Activated T-helper 9 cell treated with anti-CD3 and anti-CD28 coated beads, Interleukin-2, amount 50 U/mL, for 16 hours (primary cell): ENCODE data around the gene MPLKIP.
"Not testable (repeated sequence)": the region's sequence is repeated elsewhere in the genome, so short reads cannot be mapped to it uniquely, and the experiment has no call there.

Experiments
- DNase-seq: peaks from one replicate; pipeline ENCODE4 v3.0.0-alpha.2; 2020; ENCODE audit warnings: low read depth

Gene MPLKIP

DNA sequence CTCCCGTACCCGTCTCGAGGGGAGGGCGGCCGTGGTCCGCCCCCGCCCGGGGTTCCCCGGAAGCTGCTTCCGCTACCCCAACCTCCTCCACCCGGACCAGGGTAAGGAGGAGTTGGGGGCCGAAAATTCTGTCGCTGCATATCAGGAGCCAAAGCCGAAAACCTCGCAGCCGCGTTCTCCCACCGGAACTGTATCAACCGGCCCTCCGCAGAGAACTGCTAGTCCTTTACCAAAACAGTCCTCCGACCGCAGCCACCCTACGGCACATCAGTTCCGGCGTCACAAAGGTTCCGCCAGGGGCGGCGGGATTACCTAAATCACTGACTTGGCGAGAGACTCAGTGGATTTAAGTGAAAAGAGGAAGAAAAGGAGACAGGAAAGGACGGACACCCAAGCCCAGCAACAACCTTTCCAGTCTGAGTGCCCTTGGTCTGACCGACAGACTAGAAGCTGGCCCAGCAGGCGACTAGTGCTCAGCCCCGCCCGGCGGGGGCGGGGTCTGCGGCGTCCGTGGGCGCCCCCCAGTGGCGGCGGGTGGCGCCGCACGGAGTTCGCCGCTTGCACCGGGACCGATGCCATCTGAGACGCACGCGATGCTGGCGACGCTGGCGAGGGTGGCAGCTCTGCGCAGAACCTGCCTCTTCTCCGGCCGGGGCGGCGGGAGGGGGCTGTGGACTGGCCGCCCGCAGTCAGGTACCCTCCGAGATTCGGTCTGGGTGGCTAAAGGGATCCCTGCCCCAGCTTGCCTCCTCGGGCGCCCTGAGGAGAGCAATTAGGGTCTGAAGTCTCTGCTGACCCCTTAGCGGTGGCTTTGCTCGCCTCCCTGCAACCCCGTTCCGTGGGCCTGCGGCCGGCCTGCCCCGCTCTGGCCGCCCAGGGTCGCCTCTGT, at the start of gene MPLKIP, which contains the start of gene SUGCT:
Gene MPLKIP (minus strand): TSS at position 195 of the 889 bp plus-strand sequence. CDS start 55 bp downstream, at position 140.
Gene SUGCT (plus strand): TSS at position 578 of the 889 bp plus-strand sequence.
- peak; percentile 76 for DNase-seq

DNA sequence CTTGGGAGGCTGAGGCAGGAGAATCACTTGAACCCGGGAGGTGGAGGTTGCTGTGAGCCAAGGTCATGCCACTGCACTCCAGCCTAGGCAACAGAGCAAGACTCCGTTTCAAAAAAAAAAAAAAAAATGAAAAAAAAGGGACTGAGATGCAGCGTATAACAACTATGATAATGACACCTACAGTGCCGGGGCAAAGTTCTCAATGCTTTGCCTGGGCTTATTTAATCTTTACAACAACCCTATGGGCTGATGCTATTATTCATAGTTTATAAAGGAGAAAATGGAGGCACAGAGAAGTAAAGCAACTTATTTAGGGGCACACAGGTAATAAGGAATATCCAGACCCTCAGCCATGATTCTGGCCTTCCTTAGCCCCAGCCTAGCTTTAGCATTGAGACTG, 48.0 kb upstream of the MPLKIP start:
- DNase-seq, result no peak

- DNase-seq, result no peak
Observed at GRCh38 chr7:40177071-40177470, 42.6 kb upstream of the MPLKIP start.

- no peak for DNase-seq
Observed at GRCh38 chr7:40175725-40176510, 41.5 kb upstream of the MPLKIP start.

- not testable (repeated sequence) for DNase-seq
Observed at GRCh38 chr7:40175256-40175655, 40.8 kb upstream of the MPLKIP start.

GRCh38 chr7:40173121-40173520, 38.7 kb upstream of the MPLKIP start:
- DNase-seq, result not testable (repeated sequence)

GRCh38 chr7:40168266-40168665, 33.8 kb upstream of the MPLKIP start:
- not testable (repeated sequence) for DNase-seq

- no peak for DNase-seq
Observed at GRCh38 chr7:40167291-40167690, 32.9 kb upstream of the MPLKIP start.

DNA sequence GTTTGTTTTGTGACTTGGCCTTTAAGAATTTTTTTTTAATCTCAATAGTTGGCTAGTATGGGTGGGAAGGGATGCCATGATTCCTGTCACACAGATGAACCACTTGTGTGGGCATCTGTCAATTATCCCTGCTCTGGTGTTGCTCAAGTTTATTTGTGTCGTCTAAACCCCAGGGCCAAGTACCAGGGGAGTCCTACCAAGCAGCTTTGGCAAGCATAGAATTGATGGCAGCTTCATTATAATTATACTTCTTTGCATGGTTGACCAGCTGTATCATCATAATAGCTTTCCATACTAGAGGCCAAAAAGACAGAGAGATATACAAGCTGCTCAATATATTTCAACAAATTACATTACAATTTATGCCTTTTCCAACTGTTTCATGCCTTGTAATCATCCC, 30.8 kb upstream of the MPLKIP start:
- DNase-seq, result no peak

- DNase-seq, result no peak
Observed at GRCh38 chr7:40162516-40162915, 28.1 kb upstream of the MPLKIP start.

DNA sequence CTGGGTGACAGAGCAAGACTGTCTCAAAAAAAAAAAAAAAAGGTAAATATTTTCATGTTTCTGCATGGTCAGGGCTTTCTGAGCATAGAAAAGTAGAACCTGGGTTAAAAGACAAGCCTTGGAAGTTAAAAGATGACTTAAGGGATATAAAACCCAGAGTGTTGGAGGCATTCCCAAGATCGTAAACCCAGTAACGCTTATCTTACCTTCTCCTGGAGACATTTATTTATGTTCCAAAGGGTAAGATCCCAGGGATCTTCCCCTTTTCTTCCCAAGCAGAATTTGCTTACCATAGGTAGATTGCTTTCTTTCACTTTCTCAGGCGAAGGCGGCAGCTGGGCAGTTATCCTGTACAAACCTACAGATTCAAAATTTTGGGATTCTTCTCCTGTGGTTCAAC, 22.6 kb upstream of the MPLKIP start:
- no peak for DNase-seq

DNA sequence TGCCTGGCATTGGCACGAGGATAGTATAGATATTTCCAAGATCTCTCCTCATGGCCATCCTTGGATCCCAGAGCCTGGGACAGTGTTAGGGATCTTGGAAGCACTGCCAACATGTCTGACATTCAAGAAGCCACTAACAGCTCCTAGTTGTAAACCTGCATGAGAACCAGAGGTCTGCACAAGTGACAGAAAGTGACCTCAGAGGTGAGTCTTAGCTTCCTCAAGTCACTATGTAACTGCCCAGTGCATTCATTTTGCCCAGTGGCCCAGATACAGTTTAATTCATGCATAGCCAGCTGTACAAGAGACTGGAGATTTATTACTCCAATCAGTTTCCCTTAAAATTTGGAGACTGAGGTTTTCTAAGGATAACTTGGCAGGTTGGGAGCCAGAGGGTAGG, 17.1 kb upstream of the MPLKIP start:
- DNase-seq, result no peak

- DNase-seq, result no peak
Observed at GRCh38 chr7:40148671-40149070, 14.2 kb upstream of the MPLKIP start.

- DNase-seq, result not testable (repeated sequence)
Observed at GRCh38 chr7:40148247-40148580, 13.8 kb upstream of the MPLKIP start.

GRCh38 chr7:40147371-40148246, 13.2 kb upstream of the MPLKIP start:
- no peak for DNase-seq

GRCh38 chr7:40145596-40146130, 11.2 kb upstream of the MPLKIP start:
- not testable (repeated sequence) for DNase-seq

DNA sequence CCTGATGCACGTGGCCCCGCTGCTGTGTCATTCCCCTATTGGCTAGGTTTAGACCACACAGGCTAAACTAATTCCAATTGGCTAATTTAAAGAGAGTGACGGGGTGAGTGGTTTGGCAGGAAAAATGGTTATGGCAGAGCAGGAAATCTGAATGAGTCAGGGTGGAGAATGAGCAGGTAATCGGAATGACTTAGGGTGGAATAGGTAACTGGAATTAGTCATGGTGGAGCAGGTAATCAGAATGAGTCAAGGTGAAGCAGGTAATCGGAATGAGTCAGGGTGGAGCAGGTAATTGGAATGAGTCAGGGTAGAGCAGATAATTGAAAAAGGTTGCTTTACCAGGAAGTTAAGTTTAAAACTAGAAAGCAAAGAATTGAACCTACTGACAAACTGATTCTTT, 7.5 kb upstream of the MPLKIP start:
- DNase-seq, result not testable (repeated sequence)

GRCh38 chr7:40139891-40140290, 5.5 kb upstream of the MPLKIP start:
- not testable (repeated sequence) for DNase-seq

DNA sequence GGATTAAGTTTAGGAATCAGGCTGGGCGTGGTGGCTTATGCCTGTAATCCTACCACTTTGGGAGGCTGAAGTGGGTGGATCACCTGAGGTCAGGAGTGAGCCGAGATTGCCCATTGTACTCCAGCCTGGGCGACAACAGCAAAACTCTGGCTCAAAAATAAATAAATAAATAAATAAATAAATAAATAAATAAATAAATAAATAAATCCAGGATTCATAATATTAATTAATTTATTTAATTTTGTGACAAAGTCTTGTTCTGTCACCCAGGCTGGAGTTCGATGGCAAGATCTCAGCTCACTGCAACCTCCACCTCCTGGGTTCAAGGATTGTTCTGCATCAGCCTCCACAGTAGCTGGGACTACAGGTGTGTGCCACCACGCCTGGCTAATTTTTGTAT, 4.6 kb upstream of the MPLKIP start:
- DNase-seq, result no peak

DNA sequence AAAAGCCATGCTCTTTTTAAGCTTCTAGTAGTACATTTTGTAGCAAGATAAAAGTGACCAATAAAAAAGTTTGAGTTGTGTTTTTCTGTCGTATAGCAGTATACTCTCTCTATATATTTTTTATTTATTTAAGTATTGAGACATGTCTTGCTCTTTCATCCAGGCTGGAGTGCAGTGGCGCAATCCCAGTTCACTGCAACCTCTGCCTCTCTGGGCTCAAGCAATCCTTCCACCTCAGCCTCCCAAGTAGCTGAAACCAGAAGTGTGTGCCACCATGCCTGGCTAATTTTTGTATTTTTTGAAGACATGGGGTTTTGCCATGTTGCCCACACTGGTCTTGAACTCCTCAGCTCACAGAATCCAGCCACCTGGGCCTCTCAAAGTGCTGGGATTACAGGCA, 3.1 kb upstream of the MPLKIP start:
- DNase-seq, result no peak

DNA sequence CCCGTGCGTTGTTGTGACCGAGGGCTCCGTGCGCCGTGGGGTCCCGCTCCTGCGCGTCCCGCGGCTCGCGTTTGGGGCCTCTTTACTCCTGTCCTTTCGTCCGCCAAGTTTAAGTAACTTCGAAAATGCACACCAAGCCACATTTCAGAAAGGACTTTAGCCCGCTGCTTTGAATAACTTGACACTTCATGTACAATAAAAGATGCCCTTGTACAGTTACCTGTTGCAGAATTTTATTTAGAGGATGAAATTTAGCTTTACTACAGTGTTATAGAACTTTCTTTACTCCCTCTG, 842 bp upstream of the MPLKIP start:
- no peak for DNase-seq
